ENCODE data around the gene PFN1.

Gene PFN1

GRCh38 chr17:4948166-4948930, at the start of gene PFN1:
PFN1 (minus strand) TSS chr17:4948530; CDS start chr17:4948394, 136 bp downstream.
- peak within 1 kb of the TSS; percentile 98 for H3K4me3 ChIP-seq (ENCODE audit: low read depth, low read length)

GRCh38 chr17:4997302-4998026, 49.1 kb upstream of the PFN1 start, which contains the start of the genes INCA1 and KIF1C:
INCA1 (minus strand) TSS chr17:4997522; CDS start chr17:4994437, 3,085 bp downstream.
KIF1C (plus strand) TSS chr17:4997950; CDS start chr17:5000247, 2,297 bp downstream.
- H3K4me3 ChIP-seq (ENCODE audit: low read depth, low read length): peak within 1 kb of the TSS; percentile 84

GRCh38 chr17:4994081-4994595, 45.8 kb upstream of the PFN1 start:
- no peak overlapping the region for H3K4me3 ChIP-seq (ENCODE audit: low read depth, low read length)

- peak overlapping the region; percentile 44 for H3K4me3 ChIP-seq (ENCODE audit: low read depth, low read length)
These were observed 39.6 kb upstream of the PFN1 start for GRCh38 chr17:4987767-4988567.

GRCh38 chr17:4986951-4987766, 38.8 kb upstream of the PFN1 start, which contains the start of gene CAMTA2:
CAMTA2 (minus strand) TSS chr17:4987675; CDS start chr17:4986222, 1,453 bp downstream.
- peak within 1 kb of the TSS; percentile 44 for H3K4me3 ChIP-seq (ENCODE audit: low read depth, low read length)

GRCh38 chr17:4986403-4986802, 38.1 kb upstream of the PFN1 start:
- H3K4me3 ChIP-seq (ENCODE audit: low read depth, low read length): peak overlapping the region; percentile 44

GRCh38 chr17:4982305-4982704, 34.0 kb upstream of the PFN1 start:
- H3K4me3 ChIP-seq (ENCODE audit: low read depth, low read length): no peak overlapping the region

GRCh38 chr17:4980644-4981216, 32.4 kb upstream of the PFN1 start:
- H3K4me3 ChIP-seq (ENCODE audit: low read depth, low read length): no peak overlapping the region

- H3K4me3 ChIP-seq (ENCODE audit: low read depth, low read length): no peak overlapping the region
These were observed 30.4 kb upstream of the PFN1 start for GRCh38 chr17:4978726-4979125.

GRCh38 chr17:4974115-4974670, 25.9 kb upstream of the PFN1 start:
- no peak overlapping the region for H3K4me3 ChIP-seq (ENCODE audit: low read depth, low read length)

- no peak overlapping the region for H3K4me3 ChIP-seq (ENCODE audit: low read depth, low read length)
These were observed 25.2 kb upstream of the PFN1 start for GRCh38 chr17:4973256-4974114.

GRCh38 chr17:4972752-4973151, 24.4 kb upstream of the PFN1 start:
- H3K4me3 ChIP-seq (ENCODE audit: low read depth, low read length): no peak overlapping the region

GRCh38 chr17:4972322-4972721, 24.0 kb upstream of the PFN1 start:
- H3K4me3 ChIP-seq (ENCODE audit: low read depth, low read length): no peak overlapping the region

GRCh38 chr17:4971826-4972225, 23.5 kb upstream of the PFN1 start:
- H3K4me3 ChIP-seq (ENCODE audit: low read depth, low read length): no peak overlapping the region

GRCh38 chr17:4970273-4970672, 21.9 kb upstream of the PFN1 start:
- no peak overlapping the region for H3K4me3 ChIP-seq (ENCODE audit: low read depth, low read length)

GRCh38 chr17:4969551-4970173, 21.3 kb upstream of the PFN1 start:
- no peak overlapping the region for H3K4me3 ChIP-seq (ENCODE audit: low read depth, low read length)

GRCh38 chr17:4969047-4969550, 20.8 kb upstream of the PFN1 start:
- peak overlapping the region; percentile 79 for H3K4me3 ChIP-seq (ENCODE audit: low read depth, low read length)

Data from iPS-11a (cell line).